Activated CD8-positive, alpha-beta memory T cell treated with anti-CD3 and anti-CD28 coated beads for 24 hours (primary cell): Measurements from ENCODE around the gene RASSF3.
"Not testable (repeated sequence)": the region's sequence is repeated elsewhere in the genome, so short reads cannot be mapped to it uniquely, and the experiment has no call there.

ENCODE experiments used
- DNase-seq: peaks from one replicate; pipeline ENCODE4 v3.0.0-alpha.2; 2020

RASSF3 gene

GRCh38 chr12:64673490-64674169 is 63.3 kb downstream of the RASSF3 start:
- DNase-seq: no peak

- DNase-seq: no peak
Observed at GRCh38 chr12:64674367-64674922, 64.2 kb downstream of the RASSF3 start.

DNA sequence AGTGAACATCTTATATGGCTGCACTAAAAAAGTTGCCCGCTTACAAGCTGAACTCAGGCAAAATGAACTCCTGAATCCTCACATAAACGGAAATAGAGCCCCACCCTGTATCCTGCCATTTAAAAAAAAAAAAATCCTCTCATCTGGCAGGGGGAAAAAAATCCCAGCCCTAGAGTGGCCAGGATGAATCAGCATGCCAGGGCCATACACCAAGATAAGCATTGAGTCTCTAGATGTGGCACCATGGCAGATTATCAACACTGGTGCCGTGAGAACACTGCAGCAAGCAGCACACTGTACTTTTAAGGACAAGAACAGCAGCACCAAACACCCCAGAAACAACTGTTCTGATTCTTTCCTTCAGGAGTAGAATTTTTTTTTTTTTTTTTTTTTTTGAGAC is 65.5 kb downstream of the RASSF3 start:
- DNase-seq: no peak

GRCh38 chr12:64678248-64678647 is 68.0 kb downstream of the RASSF3 start:
- no peak for DNase-seq

GRCh38 chr12:64678835-64679234 is 68.5 kb downstream of the RASSF3 start:
- DNase-seq: no peak

GRCh38 chr12:64679487-64680001 is 69.2 kb downstream of the RASSF3 start:
- DNase-seq: no peak

GRCh38 chr12:64680235-64680634 is 69.9 kb downstream of the RASSF3 start:
- no peak for DNase-seq

DNA sequence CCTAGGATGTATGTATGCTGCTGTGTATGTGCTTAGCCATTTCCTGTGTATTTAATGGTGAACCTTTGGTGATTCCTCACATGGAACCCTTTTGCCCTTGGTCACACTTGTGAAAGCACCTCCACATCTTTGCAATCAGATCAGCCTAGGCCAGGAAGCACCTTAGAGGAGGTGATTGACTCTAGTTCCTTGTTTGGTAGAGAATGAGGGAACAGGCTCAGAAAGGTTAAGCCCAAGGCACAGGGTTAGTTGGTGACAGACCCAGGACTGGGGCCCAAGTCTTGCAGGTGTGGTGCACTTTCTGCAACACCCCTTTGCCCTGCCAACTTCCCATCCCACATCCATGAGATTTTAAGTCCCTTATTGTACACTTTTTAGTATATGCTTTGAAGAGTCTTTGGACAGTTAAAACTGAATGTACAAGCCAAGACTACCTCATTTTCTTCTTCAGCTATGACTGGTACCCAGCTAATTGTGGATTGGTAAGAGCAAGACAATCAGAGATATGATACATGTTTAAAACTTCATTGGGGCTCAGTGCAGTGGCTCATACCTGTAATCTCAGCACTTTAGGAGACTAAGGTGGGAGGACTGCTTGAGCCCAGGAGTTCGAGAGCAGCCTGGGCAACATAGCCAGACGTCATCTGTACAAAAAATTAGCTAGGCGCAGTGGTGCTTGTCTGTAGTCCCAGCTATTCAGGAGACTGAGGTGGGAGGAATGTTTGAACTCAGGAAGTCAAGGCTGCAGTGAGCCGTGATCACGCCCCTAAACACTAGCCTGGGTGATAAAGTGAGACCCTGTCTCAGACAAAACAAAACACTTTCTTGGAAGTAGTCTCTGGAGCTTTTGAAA is 71.1 kb downstream of the RASSF3 start:
- no peak for DNase-seq

- DNase-seq: no peak
Observed at GRCh38 chr12:64682572-64683277, 72.4 kb downstream of the RASSF3 start.

DNA sequence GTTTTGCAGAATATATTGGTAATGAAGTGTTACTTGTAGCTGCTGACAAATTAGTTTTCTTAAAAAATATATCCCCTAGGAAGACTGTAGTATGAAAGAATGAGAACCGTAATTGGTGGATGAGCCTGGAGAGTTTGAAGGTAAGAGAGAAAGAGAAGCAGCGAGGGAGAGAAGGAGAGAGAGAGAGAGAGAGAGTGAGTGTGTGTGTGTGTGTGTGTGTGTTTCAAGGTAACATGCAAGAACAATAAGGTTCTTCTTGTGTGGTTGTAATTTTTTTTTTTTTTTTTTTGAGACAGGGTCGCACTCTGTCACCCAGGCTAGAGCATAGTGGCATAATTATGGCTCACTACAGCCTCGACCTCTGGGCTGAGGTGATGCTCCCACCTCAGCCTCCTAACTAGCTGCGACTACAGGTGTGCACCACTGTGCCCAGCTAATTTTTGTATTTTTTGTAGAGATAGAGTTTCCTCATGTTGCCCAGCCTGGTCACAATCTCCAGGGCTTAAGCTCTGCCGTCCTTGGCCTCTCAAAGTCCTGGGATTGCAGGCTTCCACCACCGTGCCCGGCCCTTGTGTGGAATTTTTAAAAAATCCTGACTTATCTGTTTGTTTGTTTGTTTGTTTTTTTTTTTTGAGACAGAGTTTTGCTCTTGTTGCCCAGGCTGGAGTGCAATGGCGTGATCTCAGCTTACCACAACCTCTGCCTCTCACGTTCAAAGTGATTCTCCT is 73.7 kb downstream of the RASSF3 start:
- DNase-seq: no peak

- no peak for DNase-seq
Observed at GRCh38 chr12:64685050-64685449, 74.8 kb downstream of the RASSF3 start.

- DNase-seq: no peak
Observed at GRCh38 chr12:64685605-64686004, 75.3 kb downstream of the RASSF3 start.

GRCh38 chr12:64687816-64688215 is 77.5 kb downstream of the RASSF3 start:
- no peak for DNase-seq

- no peak for DNase-seq
Observed at GRCh38 chr12:64688219-64688618, 77.9 kb downstream of the RASSF3 start.

DNA sequence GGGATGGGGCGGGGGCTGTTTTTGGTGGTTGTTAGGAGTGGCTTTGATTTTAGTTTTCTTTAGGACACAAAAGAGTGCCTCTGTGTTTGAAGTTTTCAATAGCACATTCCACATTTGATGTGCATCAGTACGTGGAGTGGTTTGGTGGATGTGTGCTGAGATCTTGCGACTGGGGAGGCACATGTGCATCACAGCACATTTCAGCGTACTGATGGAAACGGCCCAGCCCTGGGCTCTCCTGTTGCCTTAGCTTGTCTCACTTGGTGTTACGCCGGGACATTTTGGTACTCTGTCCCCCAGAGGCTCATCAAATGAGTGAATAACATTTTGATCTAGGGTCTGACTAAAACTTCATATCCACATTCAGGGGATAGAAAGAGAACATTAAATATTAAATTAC is 78.4 kb downstream of the RASSF3 start:
- DNase-seq: no peak

- DNase-seq: not testable (repeated sequence)
Observed at GRCh38 chr12:64690236-64690635, 79.9 kb downstream of the RASSF3 start.

DNA sequence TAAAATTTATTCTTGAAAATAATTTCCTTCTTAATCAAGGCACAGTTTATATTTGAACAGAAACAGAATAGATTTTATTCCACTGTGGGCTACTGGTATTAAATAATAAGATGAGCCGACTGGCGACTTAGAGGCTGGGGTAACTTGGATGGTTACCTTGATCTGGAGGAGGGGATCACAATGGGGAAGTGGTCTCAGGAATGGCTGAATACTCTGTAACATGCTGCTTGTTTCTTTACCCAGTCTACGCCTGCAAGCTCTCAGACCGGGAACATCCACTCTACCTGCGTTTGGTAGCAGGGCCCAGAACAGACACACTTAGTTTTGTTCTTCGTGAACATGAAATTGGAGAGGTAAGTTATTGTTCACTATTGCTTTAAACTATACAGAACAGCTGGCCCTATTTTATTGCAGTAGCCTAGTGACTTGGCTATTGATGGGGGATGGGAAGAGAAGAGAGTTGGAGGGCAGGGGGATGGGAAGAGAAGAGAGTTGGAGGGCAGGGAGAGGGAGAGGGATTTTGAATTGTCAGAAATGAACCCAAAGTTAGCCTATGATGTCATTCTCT is 81.0 kb downstream of the RASSF3 start:
- no peak for DNase-seq

GRCh38 chr12:64691795-64692583 is 81.7 kb downstream of the RASSF3 start:
- no peak for DNase-seq

- no peak for DNase-seq
Observed at GRCh38 chr12:64694130-64695040, 84.1 kb downstream of the RASSF3 start.

GRCh38 chr12:64695550-64695949 is 85.3 kb downstream of the RASSF3 start:
- no peak for DNase-seq
